Astrocyte (in vitro differentiated cells and primary cell): ENCODE measurements around the gene NCAPD3.

Experiments
- EZH2 ChIP-seq: IDR thresholded peaks from 2 replicates; pipeline ENCODE4 v1.6.1; 2012; ENCODE audit warnings: mild to moderate bottlenecking, low read length, inconsistent platforms; ENCODE audit not compliant: insufficient read depth
- TF ChIP-seq, protein P1 (sequence below): IDR thresholded peaks from 2 replicates; pipeline ENCODE4 v1.5.1; 2011; ENCODE audit warnings: low read depth, mild to moderate bottlenecking, inconsistent platforms, low read length, moderate library complexity; ENCODE audit not compliant: insufficient read depth

DNA sequence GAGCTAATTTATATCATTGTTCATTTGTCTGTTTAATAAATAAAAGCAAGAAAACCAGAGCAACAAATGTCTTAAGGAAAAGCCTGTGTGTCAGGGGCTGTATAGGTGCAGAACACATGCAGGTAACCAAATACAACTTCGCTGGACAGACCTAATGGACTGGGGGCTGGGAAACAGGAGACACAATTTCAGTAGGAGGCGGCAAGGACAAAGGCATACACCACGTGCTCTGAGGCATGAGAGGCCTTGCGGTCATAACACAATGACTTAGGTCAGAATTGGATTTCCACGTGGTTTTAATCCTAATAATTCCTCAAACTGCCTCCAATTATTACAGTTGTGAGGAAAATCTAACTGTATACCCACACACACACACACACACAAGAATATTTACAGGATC, 43.7 kb upstream of the NCAPD3 start:
- no peak for TF ChIP-seq EZH2
- TF ChIP-seq, protein P1, sequence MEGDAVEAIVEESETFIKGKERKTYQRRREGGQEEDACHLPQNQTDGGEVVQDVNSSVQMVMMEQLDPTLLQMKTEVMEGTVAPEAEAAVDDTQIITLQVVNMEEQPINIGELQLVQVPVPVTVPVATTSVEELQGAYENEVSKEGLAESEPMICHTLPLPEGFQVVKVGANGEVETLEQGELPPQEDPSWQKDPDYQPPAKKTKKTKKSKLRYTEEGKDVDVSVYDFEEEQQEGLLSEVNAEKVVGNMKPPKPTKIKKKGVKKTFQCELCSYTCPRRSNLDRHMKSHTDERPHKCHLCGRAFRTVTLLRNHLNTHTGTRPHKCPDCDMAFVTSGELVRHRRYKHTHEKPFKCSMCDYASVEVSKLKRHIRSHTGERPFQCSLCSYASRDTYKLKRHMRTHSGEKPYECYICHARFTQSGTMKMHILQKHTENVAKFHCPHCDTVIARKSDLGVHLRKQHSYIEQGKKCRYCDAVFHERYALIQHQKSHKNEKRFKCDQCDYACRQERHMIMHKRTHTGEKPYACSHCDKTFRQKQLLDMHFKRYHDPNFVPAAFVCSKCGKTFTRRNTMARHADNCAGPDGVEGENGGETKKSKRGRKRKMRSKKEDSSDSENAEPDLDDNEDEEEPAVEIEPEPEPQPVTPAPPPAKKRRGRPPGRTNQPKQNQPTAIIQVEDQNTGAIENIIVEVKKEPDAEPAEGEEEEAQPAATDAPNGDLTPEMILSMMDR, result no peak
